ENCODE results near the gene ADAMTS19. TPM values are rescaled to one million over a fixed set of nuclear protein-coding genes. Genes with fewer than 3 reads are reported as not detected.
"Not testable (repeated sequence)": the region's sequence is repeated elsewhere in the genome, so short reads cannot be mapped to it uniquely, and the experiment has no call there.

The ADAMTS19 gene
- total RNA-seq, 1 experiment from 2014 or later: not detected

- not testable (repeated sequence) for DNase-seq (ENCODE audit: low read depth)
These were observed 124.4 kb downstream of the ADAMTS19 start for GRCh38 chr5:129584496-129584895.

GRCh38 chr5:129591508-129592160, 131.5 kb downstream of the ADAMTS19 start:
- DNase-seq (ENCODE audit: low read depth): peak; percentile 19

GRCh38 chr5:129593525-129593924, 133.4 kb downstream of the ADAMTS19 start:
- DNase-seq (ENCODE audit: low read depth): peak; percentile 13

- DNase-seq (ENCODE audit: low read depth): no peak
These were observed 141.5 kb downstream of the ADAMTS19 start for GRCh38 chr5:129601576-129601975.

GRCh38 chr5:129608350-129608749, 148.3 kb downstream of the ADAMTS19 start:
- DNase-seq (ENCODE audit: low read depth): no peak

- DNase-seq (ENCODE audit: low read depth): no peak
These were observed 149.6 kb downstream of the ADAMTS19 start for GRCh38 chr5:129609710-129610109.

GRCh38 chr5:129616517-129616916, 156.4 kb downstream of the ADAMTS19 start:
- DNase-seq (ENCODE audit: low read depth): no peak

GRCh38 chr5:129617206-129617605, 157.1 kb downstream of the ADAMTS19 start:
- no peak for DNase-seq (ENCODE audit: low read depth)

GRCh38 chr5:129619782-129620181, 159.7 kb downstream of the ADAMTS19 start:
- no peak for DNase-seq (ENCODE audit: low read depth)

GRCh38 chr5:129622531-129622930, 162.4 kb downstream of the ADAMTS19 start:
- no peak for DNase-seq (ENCODE audit: low read depth)

- DNase-seq (ENCODE audit: low read depth): no peak
These were observed 169.5 kb downstream of the ADAMTS19 start for GRCh38 chr5:129629575-129629974.

GRCh38 chr5:129630101-129630500, 170.0 kb downstream of the ADAMTS19 start:
- no peak for DNase-seq (ENCODE audit: low read depth)

- peak; percentile 61 for DNase-seq (ENCODE audit: low read depth)
These were observed 171.9 kb downstream of the ADAMTS19 start for GRCh38 chr5:129631961-129632360.

- not testable (repeated sequence) for DNase-seq (ENCODE audit: low read depth)
These were observed 177.4 kb downstream of the ADAMTS19 start for GRCh38 chr5:129637501-129637900.

GRCh38 chr5:129639331-129639730, 179.2 kb downstream of the ADAMTS19 start:
- no peak for DNase-seq (ENCODE audit: low read depth)

- DNase-seq (ENCODE audit: low read depth): peak; percentile 70
These were observed 192.4 kb downstream of the ADAMTS19 start for GRCh38 chr5:129652349-129653056.

- peak; percentile 27 for DNase-seq (ENCODE audit: low read depth)
These were observed 192.9 kb downstream of the ADAMTS19 start for GRCh38 chr5:129653057-129653375.

GRCh38 chr5:129653442-129653841, 193.3 kb downstream of the ADAMTS19 start:
- no peak for DNase-seq (ENCODE audit: low read depth)

GRCh38 chr5:129656952-129657351, 196.9 kb downstream of the ADAMTS19 start:
- no peak for DNase-seq (ENCODE audit: low read depth)

GRCh38 chr5:129658801-129659200, 198.7 kb downstream of the ADAMTS19 start:
- no peak for DNase-seq (ENCODE audit: low read depth)

- no peak for DNase-seq (ENCODE audit: low read depth)
These were observed 201.4 kb downstream of the ADAMTS19 start for GRCh38 chr5:129661366-129662035.

- peak; percentile 56 for DNase-seq (ENCODE audit: low read depth)
These were observed 204.3 kb downstream of the ADAMTS19 start for GRCh38 chr5:129664336-129664937.

Data from LHCN-M2 (cell line).